ENCODE results near the gene KCNN3. TPM values are rescaled to one million over a fixed set of nuclear protein-coding genes. Genes with fewer than 3 reads are reported as not detected.

Gene KCNN3
- total RNA-seq, 3 donors from 2014 or later (not counting 1 experiment from before 2014, with no cell fraction given), result 0.05 to 0.95 TPM; not detected in 1

GRCh38 chr1:154822233-154822632 is 47.8 kb downstream of the KCNN3 start:
- Histone ChIP-seq H3K4me3 (ENCODE audit: low read length) (no peak overlapping the region), H3K36me3 (ENCODE audit: control insufficient read depth, insufficient read depth, low read length) (no peaks in the 10 kb centered on the region), H3K27ac (ENCODE audit: low read length) (no peak overlapping the region), H3K27me3 (ENCODE audit: control insufficient read depth, insufficient read depth, low read length) (no peaks in the 10 kb centered on the region), H3K4me1 (ENCODE audit: control insufficient read depth, insufficient read depth, low read length) (peaks cover 20% of the 10 kb centered on the region), H3K9me3 (ENCODE audit: control insufficient read depth, insufficient read depth, low read length) (no peaks in the 10 kb centered on the region)
- TF ChIP-seq, protein P1, sequence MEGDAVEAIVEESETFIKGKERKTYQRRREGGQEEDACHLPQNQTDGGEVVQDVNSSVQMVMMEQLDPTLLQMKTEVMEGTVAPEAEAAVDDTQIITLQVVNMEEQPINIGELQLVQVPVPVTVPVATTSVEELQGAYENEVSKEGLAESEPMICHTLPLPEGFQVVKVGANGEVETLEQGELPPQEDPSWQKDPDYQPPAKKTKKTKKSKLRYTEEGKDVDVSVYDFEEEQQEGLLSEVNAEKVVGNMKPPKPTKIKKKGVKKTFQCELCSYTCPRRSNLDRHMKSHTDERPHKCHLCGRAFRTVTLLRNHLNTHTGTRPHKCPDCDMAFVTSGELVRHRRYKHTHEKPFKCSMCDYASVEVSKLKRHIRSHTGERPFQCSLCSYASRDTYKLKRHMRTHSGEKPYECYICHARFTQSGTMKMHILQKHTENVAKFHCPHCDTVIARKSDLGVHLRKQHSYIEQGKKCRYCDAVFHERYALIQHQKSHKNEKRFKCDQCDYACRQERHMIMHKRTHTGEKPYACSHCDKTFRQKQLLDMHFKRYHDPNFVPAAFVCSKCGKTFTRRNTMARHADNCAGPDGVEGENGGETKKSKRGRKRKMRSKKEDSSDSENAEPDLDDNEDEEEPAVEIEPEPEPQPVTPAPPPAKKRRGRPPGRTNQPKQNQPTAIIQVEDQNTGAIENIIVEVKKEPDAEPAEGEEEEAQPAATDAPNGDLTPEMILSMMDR (IDR thresholded peaks at IDR 0.05), result no peak
- ATAC-seq (no peak), DNase-seq (no peak)
- WGBS (ENCODE audit: insufficient coverage), result 93% methylated on average over 10 of the region's 10 CpGs
- intact Hi-C loops (cut with micrococcal nuclease), result no loop called here
- H3K9me3 Mint-ChIP-seq, result no peaks in the 10 kb centered on the region
- H3K27ac Mint-ChIP-seq, result no peak overlapping the region
- H3K4me1 Mint-ChIP-seq, result no peaks in the 10 kb centered on the region
- H3K4me3 Mint-ChIP-seq, result no peak overlapping the region
- H3K36me3 Mint-ChIP-seq, result no peaks in the 10 kb centered on the region
- H3K27me3 Mint-ChIP-seq (ENCODE audit: low read depth in 2 of 2), result peaks cover 0 to under 1% of the 10 kb centered on the region in 2 donors

DNA sequence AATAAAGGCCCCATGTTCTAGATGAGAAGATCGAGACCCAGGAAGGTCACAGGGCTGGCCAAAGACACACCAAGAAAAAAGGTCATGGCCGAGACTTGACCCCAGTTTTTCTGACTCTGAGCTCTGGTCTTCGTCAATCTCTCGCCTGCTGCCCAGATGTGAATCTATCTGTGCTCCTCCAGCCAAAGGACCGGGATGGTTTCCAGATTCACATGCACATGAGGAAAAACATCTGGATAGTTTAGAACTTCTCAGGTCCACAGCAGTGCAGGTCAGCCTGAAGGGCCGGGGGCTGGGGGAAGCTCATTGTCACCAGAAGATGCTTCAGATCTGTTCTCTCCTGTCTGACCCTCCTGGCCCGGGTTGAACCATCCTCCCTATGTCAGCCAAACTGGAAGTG is 49.0 kb downstream of the KCNN3 start:
- no peaks in the 10 kb centered on the region for H3K4me1 Mint-ChIP-seq
- DNase-seq (no peak), ATAC-seq (no peak)
- TF ChIP-seq, protein P1 (IDR thresholded peaks at IDR 0.05), result no peak
- H3K27ac ChIP-seq (ENCODE audit: low read length), result no peak overlapping the region
- H3K4me1 ChIP-seq (ENCODE audit: control insufficient read depth, insufficient read depth, low read length), result peaks cover 20% of the 10 kb centered on the region
- 90% methylated on average over 7 of the region's 7 CpGs for WGBS (ENCODE audit: insufficient coverage)
- peaks cover 0 to 4% of the 10 kb centered on the region in 2 donors for H3K27me3 Mint-ChIP-seq (ENCODE audit: low read depth in 2 of 2)
- H3K36me3 Mint-ChIP-seq, result no peaks in the 10 kb centered on the region
- no peaks in the 10 kb centered on the region for H3K27me3 ChIP-seq (ENCODE audit: control insufficient read depth, insufficient read depth, low read length)
- no peak overlapping the region for H3K4me3 ChIP-seq (ENCODE audit: low read length)
- H3K4me3 Mint-ChIP-seq, result no peak overlapping the region
- intact Hi-C loops (cut with micrococcal nuclease), result no loop called here
- H3K9me3 ChIP-seq (ENCODE audit: control insufficient read depth, insufficient read depth, low read length), result no peaks in the 10 kb centered on the region
- H3K27ac Mint-ChIP-seq, result no peak overlapping the region
- H3K9me3 Mint-ChIP-seq, result no peaks in the 10 kb centered on the region
- H3K36me3 ChIP-seq (ENCODE audit: control insufficient read depth, insufficient read depth, low read length), result no peaks in the 10 kb centered on the region

DNA sequence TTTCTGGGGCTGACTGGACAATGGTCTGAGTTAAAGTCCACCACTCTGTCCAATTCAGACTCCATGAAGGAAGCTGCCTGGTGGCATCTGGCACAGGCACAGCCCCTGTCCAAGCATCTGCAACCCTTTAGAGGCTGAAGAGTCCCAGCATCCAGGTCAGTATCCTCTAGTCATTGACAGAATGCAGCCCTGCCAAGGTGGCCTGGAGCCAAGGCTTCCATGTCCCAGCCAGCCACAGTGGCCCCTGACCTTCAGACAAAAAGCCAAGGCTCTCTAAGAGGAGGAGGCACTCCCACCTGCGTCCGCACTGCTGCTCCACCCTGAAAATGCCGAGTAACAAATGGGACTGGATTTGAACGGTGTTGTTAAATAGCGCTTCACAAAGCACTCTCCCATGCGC is 49.4 kb downstream of the KCNN3 start:
- H3K4me3 Mint-ChIP-seq, result no peak overlapping the region
- no peaks in the 10 kb centered on the region for H3K9me3 ChIP-seq (ENCODE audit: control insufficient read depth, insufficient read depth, low read length)
- H3K4me1 ChIP-seq (ENCODE audit: control insufficient read depth, insufficient read depth, low read length), result peaks cover 20% of the 10 kb centered on the region
- no peak overlapping the region for H3K4me3 ChIP-seq (ENCODE audit: low read length)
- TF ChIP-seq, protein P1 (IDR thresholded peaks at IDR 0.05), result no peak
- H3K36me3 ChIP-seq (ENCODE audit: control insufficient read depth, insufficient read depth, low read length), result no peaks in the 10 kb centered on the region
- H3K27me3 Mint-ChIP-seq (ENCODE audit: low read depth in 2 of 2), result peaks cover 0 to 4% of the 10 kb centered on the region in 2 donors
- no peak overlapping the region for H3K27ac ChIP-seq (ENCODE audit: low read length)
- no peaks in the 10 kb centered on the region for H3K4me1 Mint-ChIP-seq
- no peaks in the 10 kb centered on the region for H3K9me3 Mint-ChIP-seq
- WGBS (ENCODE audit: insufficient coverage), result 100% methylated on average over 6 of the region's 6 CpGs
- intact Hi-C loops (cut with micrococcal nuclease), result no loop called here
- ATAC-seq, result no peak
- H3K36me3 Mint-ChIP-seq, result no peaks in the 10 kb centered on the region
- H3K27me3 ChIP-seq (ENCODE audit: control insufficient read depth, insufficient read depth, low read length), result no peaks in the 10 kb centered on the region
- H3K27ac Mint-ChIP-seq, result no peak overlapping the region
- no peak for DNase-seq
